Endothelial cell (in vitro differentiated cells): ENCODE results near the gene OMD. TPM values are rescaled to one million over a fixed set of nuclear protein-coding genes. Genes with fewer than 3 reads are reported as not detected.
"Not testable (repeated sequence)": the region's sequence is repeated elsewhere in the genome, so short reads cannot be mapped to it uniquely, and the experiment has no call there.

Experiments used
- DNase-seq: peaks from one replicate; pipeline ENCODE4 v3.0.0; 2021; ENCODE audit warnings: low spot score
- H3K27ac Mint-ChIP-seq: one replicate; pipeline ENCODE4 v1.8.0; 2021; ENCODE audit warnings: mixed read lengths, inconsistent platforms; ENCODE audit not compliant: unreplicated experiment
- H3K27me3 Mint-ChIP-seq: one replicate; pipeline ENCODE4 v1.8.0; 2021; ENCODE audit warnings: mild to moderate bottlenecking, moderate library complexity, mixed read lengths, inconsistent platforms; ENCODE audit not compliant: unreplicated experiment
- H3K36me3 Mint-ChIP-seq: one replicate; pipeline ENCODE4 v1.8.0; 2021; ENCODE audit warnings: mild to moderate bottlenecking, low read depth, mixed read lengths, inconsistent platforms; ENCODE audit not compliant: unreplicated experiment
- H3K4me1 Mint-ChIP-seq: one replicate; pipeline ENCODE4 v1.8.0; 2021; ENCODE audit warnings: mild to moderate bottlenecking, mixed read lengths, inconsistent platforms; ENCODE audit not compliant: unreplicated experiment
- H3K4me3 Mint-ChIP-seq: one replicate; pipeline ENCODE4 v1.8.0; 2021; ENCODE audit warnings: mild to moderate bottlenecking, mixed read lengths, inconsistent platforms; ENCODE audit not compliant: unreplicated experiment
- H3K9me3 Mint-ChIP-seq: one replicate; pipeline ENCODE4 v1.8.0; 2021; ENCODE audit warnings: mixed read lengths, inconsistent platforms; ENCODE audit not compliant: unreplicated experiment
- CTCF ChIP-seq: fragments of 200-600 bp; sonication (generic); IDR thresholded peaks from one replicate; pipeline ENCODE4 v1.5.0; 2021; ENCODE audit warnings: antibody characterized with exemption; ENCODE audit not compliant: unreplicated experiment
- total RNA-seq: library from RNA; stranded (reverse); fragmentation: NEBNext Ultra II Directional; extraction: Animal tissue kit (Norgen Biotek cat#: 25700); gene quantifications from one replicate; pipeline ENCODE4 v1.2.1, GENCODE V29; 2021; ENCODE audit not compliant: unreplicated experiment

OMD gene
- total RNA-seq, 1 donor from 2014 or later, result not detected

- no peaks in the 10 kb centered on the region for H3K4me1 Mint-ChIP-seq
- no peak overlapping the region for H3K4me3 Mint-ChIP-seq
- no peak overlapping the region for H3K27ac Mint-ChIP-seq
- TF ChIP-seq CTCF, result no peak
- no peaks in the 10 kb centered on the region for H3K36me3 Mint-ChIP-seq
- no peak for DNase-seq
- H3K9me3 Mint-ChIP-seq, result no peaks in the 10 kb centered on the region
- H3K27me3 Mint-ChIP-seq, result peaks cover 2% of the 10 kb centered on the region
These were observed 659 bp downstream of the OMD start for GRCh38 chr9:92423612-92424011.

GRCh38 chr9:92422611-92423338 is 1.5 kb downstream of the OMD start:
- Mint-ChIP-seq H3K36me3 (no peaks in the 10 kb centered on the region), H3K27me3 (peaks cover 2% of the 10 kb centered on the region), H3K27ac (no peak overlapping the region), H3K4me3 (no peak overlapping the region), H3K9me3 (no peaks in the 10 kb centered on the region), H3K4me1 (no peaks in the 10 kb centered on the region)
- no peak for DNase-seq
- no peak for TF ChIP-seq CTCF

GRCh38 chr9:92414566-92414965 is 9.7 kb downstream of the OMD start:
- no peaks in the 10 kb centered on the region for H3K4me1 Mint-ChIP-seq
- TF ChIP-seq CTCF, result no peak
- DNase-seq, result no peak
- no peak overlapping the region for H3K27ac Mint-ChIP-seq
- no peaks in the 10 kb centered on the region for H3K9me3 Mint-ChIP-seq
- H3K27me3 Mint-ChIP-seq, result no peaks in the 10 kb centered on the region
- H3K4me3 Mint-ChIP-seq, result no peak overlapping the region
- H3K36me3 Mint-ChIP-seq, result no peaks in the 10 kb centered on the region

GRCh38 chr9:92411157-92411556 is 13.1 kb downstream of the OMD start:
- not testable (repeated sequence) for H3K9me3 Mint-ChIP-seq, H3K36me3 Mint-ChIP-seq, DNase-seq, H3K4me3 Mint-ChIP-seq, H3K4me1 Mint-ChIP-seq, H3K27ac Mint-ChIP-seq, H3K27me3 Mint-ChIP-seq

- Mint-ChIP-seq H3K27me3 (no peaks in the 10 kb centered on the region), H3K4me3 (no peak overlapping the region), H3K36me3 (no peaks in the 10 kb centered on the region), H3K9me3 (no peaks in the 10 kb centered on the region), H3K27ac (no peak overlapping the region), H3K4me1 (peaks cover 5% of the 10 kb centered on the region)
- no peak for TF ChIP-seq CTCF
- DNase-seq, result no peak
These were observed 15.4 kb downstream of the OMD start for GRCh38 chr9:92408747-92409478.
